Trophoblast cell (in vitro differentiated cells and primary cell): Measurements from ENCODE around the gene APOBEC4.

Source experiments
- DNase-seq, 2 donors: peaks; one replicate each; pipeline ENCODE4 v3.0.0-alpha.2; 2016
- H2AFZ ChIP-seq: 2 replicates; pipeline ENCODE4 v1.6.1; 2013; ENCODE audit warnings: low read length, moderate library complexity, mild to moderate bottlenecking; ENCODE audit not compliant: insufficient read depth, poor library complexity
- H2AK5ac ChIP-seq: 2 replicates; pipeline ENCODE4 v1.6.1; 2013; ENCODE audit warnings: mild to moderate bottlenecking, low read length
- H2BK120ac ChIP-seq: 2 replicates; pipeline ENCODE4 v1.6.1; 2013; ENCODE audit warnings: low read length, mild to moderate bottlenecking, moderate library complexity; ENCODE audit not compliant: insufficient read depth, poor library complexity
- H2BK12ac ChIP-seq: 2 replicates; pipeline ENCODE4 v1.6.1; 2013; ENCODE audit warnings: mild to moderate bottlenecking, low read length, moderate library complexity
- H2BK5ac ChIP-seq: 2 replicates; pipeline ENCODE4 v1.6.1; 2013; ENCODE audit warnings: low read length, low read depth, moderate library complexity, mild to moderate bottlenecking; ENCODE audit not compliant: poor library complexity
- H3K14ac ChIP-seq: 2 replicates; pipeline ENCODE4 v1.6.1; 2013; ENCODE audit warnings: mild to moderate bottlenecking, low read length
- H3K18ac ChIP-seq: 2 replicates; pipeline ENCODE4 v1.6.1; 2013; ENCODE audit warnings: mild to moderate bottlenecking, low read length
- H3K23ac ChIP-seq: 2 replicates; pipeline ENCODE4 v1.6.1; 2013; ENCODE audit warnings: low read length
- H3K27ac ChIP-seq: 2 replicates; pipeline ENCODE4 v1.5.1; 2013; ENCODE audit warnings: low read depth, mild to moderate bottlenecking, inconsistent platforms, low read length, moderate library complexity
- H3K27me3 ChIP-seq: 2 replicates; pipeline ENCODE4 v1.6.1; 2013; ENCODE audit warnings: inconsistent platforms, mild to moderate bottlenecking, low read length, moderate library complexity; ENCODE audit not compliant: insufficient read depth
- H3K36me3 ChIP-seq, 2 experiments: 1 replicate in 1 of 2; 2 replicates in 1 of 2; pipeline ENCODE4 v1.6.1; 2013; ENCODE audit warnings: low read length in 2 of 2, mild to moderate bottlenecking in 2 of 2, moderate library complexity in 1 of 2; ENCODE audit not compliant: insufficient read depth in 2 of 2, control insufficient read depth in 1 of 2
- H3K4ac ChIP-seq: 2 replicates; pipeline ENCODE4 v1.6.1; 2013; ENCODE audit warnings: low read depth, mild to moderate bottlenecking, low read length, moderate library complexity
- H3K4me1 ChIP-seq, 2 experiments: 1 replicate in 1 of 2; 2 replicates in 1 of 2; pipeline ENCODE4 v1.6.1; 2013; ENCODE audit warnings: low read length in 2 of 2, mild to moderate bottlenecking in 2 of 2, moderate library complexity in 1 of 2; ENCODE audit not compliant: insufficient read depth in 2 of 2, control insufficient read depth in 1 of 2
- H3K4me2 ChIP-seq: 2 replicates; pipeline ENCODE4 v1.6.1; 2013; ENCODE audit warnings: inconsistent platforms, mild to moderate bottlenecking, low read length, moderate library complexity
- H3K4me3 ChIP-seq: 2 replicates; pipeline ENCODE4 v1.5.1; 2013; ENCODE audit warnings: mild to moderate bottlenecking, low read depth, low read length, inconsistent platforms
- H3K79me1 ChIP-seq: one replicate; pipeline ENCODE4 v1.6.1; 2013; ENCODE audit warnings: low read length
- H3K79me2 ChIP-seq: 2 replicates; pipeline ENCODE4 v1.6.1; 2013; ENCODE audit warnings: low read length, mild to moderate bottlenecking; ENCODE audit not compliant: control insufficient read depth, insufficient read depth, poor library complexity
- H3K9ac ChIP-seq: 2 replicates; pipeline ENCODE4 v1.6.1; 2013; ENCODE audit warnings: mild to moderate bottlenecking, low read length
- H3K9me3 ChIP-seq: 2 replicates; pipeline ENCODE4 v1.6.1; 2013; ENCODE audit warnings: low read depth, mild to moderate bottlenecking, control low read depth, inconsistent platforms, low read length; ENCODE audit not compliant: insufficient read depth
- H4K12ac ChIP-seq: 2 replicates; pipeline ENCODE4 v1.6.1; 2013; ENCODE audit warnings: low read depth, mild to moderate bottlenecking, low read length, moderate library complexity
- H4K8ac ChIP-seq: 2 replicates; pipeline ENCODE4 v1.6.1; 2013; ENCODE audit warnings: low read depth, mild to moderate bottlenecking, low read length, moderate library complexity
- H4K91ac ChIP-seq: one replicate; pipeline ENCODE4 v1.6.1; 2013; ENCODE audit warnings: low read depth, mild to moderate bottlenecking, low read length, moderate library complexity
- WGBS: extraction: QIAGEN DNeasy Blood & Tissue Kit; methylation state at CpG from one replicate; pipeline ENCODE4 v1.1.7; 2013; ENCODE audit warnings: missing lambda C conversion rate; ENCODE audit not compliant: insufficient read length, insufficient coverage; ENCODE audit errors: extremely low coverage; 5-methylcytosine and 5-hydroxymethylcytosine counted together

Gene APOBEC4

GRCh38 chr1:183652107-183652506 is 1.0 kb downstream of the APOBEC4 start:
- no peak for DNase-seq
- no peaks in the 10 kb centered on the region for H3K9me3 ChIP-seq
- H3K27ac ChIP-seq = no peak overlapping the region
- no peak overlapping the region for H4K12ac ChIP-seq
- no peaks in the 10 kb centered on the region for H3K4me1 ChIP-seq
- H2BK5ac ChIP-seq = no peak overlapping the region
- no peaks in the 10 kb centered on the region for H3K27me3 ChIP-seq
- H4K91ac ChIP-seq = no peak overlapping the region
- H3K18ac ChIP-seq = no peak overlapping the region
- H3K79me2 ChIP-seq = no peaks in the 10 kb centered on the region
- H2AK5ac ChIP-seq = no peak overlapping the region
- no peak overlapping the region for H3K4me2 ChIP-seq
- H3K79me1 ChIP-seq = no peaks in the 10 kb centered on the region
- H3K4ac ChIP-seq = no peak overlapping the region
- H3K4me3 ChIP-seq = no peak overlapping the region
- H3K36me3 ChIP-seq = no peaks in the 10 kb centered on the region
- no CpG with 5 or more reads among the region's 1 CpG for WGBS
- H3K23ac ChIP-seq = no peak overlapping the region
- H2AFZ ChIP-seq = no peak overlapping the region
- H2BK12ac ChIP-seq = no peak overlapping the region
- H4K8ac ChIP-seq = no peak overlapping the region
- no peak overlapping the region for H2BK120ac ChIP-seq
- no peak overlapping the region for H3K14ac ChIP-seq
- no peak overlapping the region for H3K9ac ChIP-seq

- Histone ChIP-seq H3K4ac (no peak overlapping the region), H3K18ac (no peak overlapping the region), H2BK5ac (no peak overlapping the region), H2AK5ac (no peak overlapping the region), H2BK12ac (no peak overlapping the region), H3K14ac (no peak overlapping the region), H3K9me3 (no peaks in the 10 kb centered on the region), H2AFZ (no peak overlapping the region), H3K4me3 (no peak overlapping the region), H3K79me1 (no peaks in the 10 kb centered on the region), H2BK120ac (no peak overlapping the region), H3K27ac (no peak overlapping the region), H3K4me1 (no peaks in the 10 kb centered on the region), H3K36me3 (no peaks in the 10 kb centered on the region), H3K27me3 (no peaks in the 10 kb centered on the region), H3K23ac (no peak overlapping the region), H4K8ac (no peak overlapping the region), H4K91ac (no peak overlapping the region), H3K4me2 (no peak overlapping the region), H3K9ac (no peak overlapping the region), H3K79me2 (no peaks in the 10 kb centered on the region), H4K12ac (no peak overlapping the region)
- DNase-seq = no peak
- no CpG with 5 or more reads among the region's 5 CpGs for WGBS
Observed at GRCh38 chr1:183651612-183652011, 1.5 kb downstream of the APOBEC4 start.

GRCh38 chr1:183648042-183648441 is 5.1 kb downstream of the APOBEC4 start:
- H2BK12ac ChIP-seq = no peak overlapping the region
- H3K4me1 ChIP-seq = no peaks in the 10 kb centered on the region
- H4K8ac ChIP-seq = no peak overlapping the region
- H4K12ac ChIP-seq = no peak overlapping the region
- H3K4me3 ChIP-seq = no peak overlapping the region
- no peak overlapping the region for H3K18ac ChIP-seq
- no peaks in the 10 kb centered on the region for H3K79me1 ChIP-seq
- H3K9me3 ChIP-seq = no peaks in the 10 kb centered on the region
- no peak overlapping the region for H3K9ac ChIP-seq
- H4K91ac ChIP-seq = no peak overlapping the region
- no peak overlapping the region for H3K23ac ChIP-seq
- H2BK120ac ChIP-seq = no peak overlapping the region
- H2AK5ac ChIP-seq = no peak overlapping the region
- H3K36me3 ChIP-seq = no peaks in the 10 kb centered on the region
- no peak for DNase-seq
- no peak overlapping the region for H3K14ac ChIP-seq
- no peak overlapping the region for H3K4me2 ChIP-seq
- H3K4ac ChIP-seq = no peak overlapping the region
- no peaks in the 10 kb centered on the region for H3K79me2 ChIP-seq
- H2AFZ ChIP-seq = no peak overlapping the region
- H3K27ac ChIP-seq = no peak overlapping the region
- no peak overlapping the region for H2BK5ac ChIP-seq
- H3K27me3 ChIP-seq = no peaks in the 10 kb centered on the region
- WGBS = no CpG with 5 or more reads among the region's 8 CpGs

GRCh38 chr1:183646776-183647175 is 6.3 kb downstream of the APOBEC4 start:
- Histone ChIP-seq H2AFZ (no peak overlapping the region), H3K79me2 (no peaks in the 10 kb centered on the region), H3K23ac (no peak overlapping the region), H4K91ac (no peak overlapping the region), H2BK5ac (no peak overlapping the region), H3K36me3 (no peaks in the 10 kb centered on the region), H3K4ac (no peak overlapping the region), H3K27me3 (no peaks in the 10 kb centered on the region), H3K18ac (no peak overlapping the region), H4K12ac (no peak overlapping the region), H3K79me1 (no peaks in the 10 kb centered on the region), H2BK120ac (no peak overlapping the region), H3K4me1 (no peaks in the 10 kb centered on the region), H3K4me2 (no peak overlapping the region), H4K8ac (no peak overlapping the region), H3K9ac (no peak overlapping the region), H2AK5ac (no peak overlapping the region), H3K4me3 (no peak overlapping the region), H2BK12ac (no peak overlapping the region), H3K14ac (no peak overlapping the region), H3K9me3 (no peaks in the 10 kb centered on the region), H3K27ac (no peak overlapping the region)
- DNase-seq = no peak
